Pons (tissue), 1 donor: ENCODE measurements around the gene OSBPL7.

Source experiments
- DNase-seq: peaks from one replicate; pipeline ENCODE4 v3.0.0-alpha.2; 2016; ENCODE audit warnings: low spot score

OSBPL7 gene

GRCh38 chr17:47763913-47764582 lies 57.5 kb downstream of the OSBPL7 start:
- DNase-seq: no peak

GRCh38 chr17:47762728-47763127 lies 58.9 kb downstream of the OSBPL7 start:
- DNase-seq: no peak

GRCh38 chr17:47760409-47761140 lies 61.0 kb downstream of the OSBPL7 start:
- DNase-seq: no peak

GRCh38 chr17:47757386-47757785 lies 64.2 kb downstream of the OSBPL7 start:
- DNase-seq: no peak
